Measurements from ENCODE around the gene TRPT1. TPM values are rescaled to one million over a fixed set of nuclear protein-coding genes. Genes with fewer than 3 reads are reported as not detected.
A peak's percentile ranks its signal among the peaks of the same experiment; 100 is the strongest.

Gene TRPT1
- total and polyA plus RNA-seq, 2 donors from 2014 or later = 39.2 to 103 TPM

DNA sequence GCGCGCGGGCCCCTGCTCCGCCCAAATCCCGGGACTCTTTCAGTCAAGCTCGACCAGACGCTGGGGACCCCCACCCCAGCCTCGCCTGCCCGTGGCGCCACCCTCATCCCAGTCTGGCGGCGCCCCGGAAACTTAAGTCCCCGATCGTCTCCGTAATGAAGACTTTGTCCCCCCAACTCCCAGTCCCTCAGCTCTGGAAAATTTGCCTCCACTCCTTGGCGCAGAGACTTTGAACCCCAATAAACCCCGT lies 25.7 kb upstream of the TRPT1 start:
- no peaks in the 10 kb centered on the region for H3K27me3 ChIP-seq (ENCODE audit: control insufficient read depth, insufficient read depth, low read length)
- DNase-seq (peak in 1 of 5 donors; percentile 82), FAIRE-seq (no peak)
- peaks cover 0 to 26% (median 5%) of the 10 kb centered on the region in 3 donors for H3K4me1 ChIP-seq (ENCODE audit: control insufficient read depth in 2 of 3, insufficient read depth in 2 of 3, low read depth in 1 of 3, low read length in 3 of 3)
- H3K36me3 ChIP-seq (ENCODE audit: control insufficient read depth in 2 of 3, insufficient read depth in 3 of 3, low read length in 3 of 3) = peaks cover 0 to 6% (median 0%) of the 10 kb centered on the region in 3 donors
- no peaks in the 10 kb centered on the region for H3K9me3 ChIP-seq (ENCODE audit: control insufficient read depth in 2 of 3, insufficient read depth in 1 of 3, low read length in 3 of 3)
- H3K27ac ChIP-seq (ENCODE audit: low read depth in 2 of 2, low read length in 2 of 2) = peak overlapping the region in 1 of 2 donors; percentile 7
- peak overlapping the region in 2 of 3 donors; percentile 78 to 80 for H3K9ac ChIP-seq (ENCODE audit: low read length in 3 of 3)
- peak overlapping the region; percentile 57 to 74 (median 71) for H3K4me3 ChIP-seq (ENCODE audit: low read length in 3 of 3)
- intact Hi-C loops (cut with DNase I) = no loop called here
- TF ChIP-seq, protein P1, sequence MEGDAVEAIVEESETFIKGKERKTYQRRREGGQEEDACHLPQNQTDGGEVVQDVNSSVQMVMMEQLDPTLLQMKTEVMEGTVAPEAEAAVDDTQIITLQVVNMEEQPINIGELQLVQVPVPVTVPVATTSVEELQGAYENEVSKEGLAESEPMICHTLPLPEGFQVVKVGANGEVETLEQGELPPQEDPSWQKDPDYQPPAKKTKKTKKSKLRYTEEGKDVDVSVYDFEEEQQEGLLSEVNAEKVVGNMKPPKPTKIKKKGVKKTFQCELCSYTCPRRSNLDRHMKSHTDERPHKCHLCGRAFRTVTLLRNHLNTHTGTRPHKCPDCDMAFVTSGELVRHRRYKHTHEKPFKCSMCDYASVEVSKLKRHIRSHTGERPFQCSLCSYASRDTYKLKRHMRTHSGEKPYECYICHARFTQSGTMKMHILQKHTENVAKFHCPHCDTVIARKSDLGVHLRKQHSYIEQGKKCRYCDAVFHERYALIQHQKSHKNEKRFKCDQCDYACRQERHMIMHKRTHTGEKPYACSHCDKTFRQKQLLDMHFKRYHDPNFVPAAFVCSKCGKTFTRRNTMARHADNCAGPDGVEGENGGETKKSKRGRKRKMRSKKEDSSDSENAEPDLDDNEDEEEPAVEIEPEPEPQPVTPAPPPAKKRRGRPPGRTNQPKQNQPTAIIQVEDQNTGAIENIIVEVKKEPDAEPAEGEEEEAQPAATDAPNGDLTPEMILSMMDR (IDR thresholded peaks at IDR 0.05; ENCODE audit: borderline replicate concordance, extremely low read depth, insufficient read depth) = no peak

DNA sequence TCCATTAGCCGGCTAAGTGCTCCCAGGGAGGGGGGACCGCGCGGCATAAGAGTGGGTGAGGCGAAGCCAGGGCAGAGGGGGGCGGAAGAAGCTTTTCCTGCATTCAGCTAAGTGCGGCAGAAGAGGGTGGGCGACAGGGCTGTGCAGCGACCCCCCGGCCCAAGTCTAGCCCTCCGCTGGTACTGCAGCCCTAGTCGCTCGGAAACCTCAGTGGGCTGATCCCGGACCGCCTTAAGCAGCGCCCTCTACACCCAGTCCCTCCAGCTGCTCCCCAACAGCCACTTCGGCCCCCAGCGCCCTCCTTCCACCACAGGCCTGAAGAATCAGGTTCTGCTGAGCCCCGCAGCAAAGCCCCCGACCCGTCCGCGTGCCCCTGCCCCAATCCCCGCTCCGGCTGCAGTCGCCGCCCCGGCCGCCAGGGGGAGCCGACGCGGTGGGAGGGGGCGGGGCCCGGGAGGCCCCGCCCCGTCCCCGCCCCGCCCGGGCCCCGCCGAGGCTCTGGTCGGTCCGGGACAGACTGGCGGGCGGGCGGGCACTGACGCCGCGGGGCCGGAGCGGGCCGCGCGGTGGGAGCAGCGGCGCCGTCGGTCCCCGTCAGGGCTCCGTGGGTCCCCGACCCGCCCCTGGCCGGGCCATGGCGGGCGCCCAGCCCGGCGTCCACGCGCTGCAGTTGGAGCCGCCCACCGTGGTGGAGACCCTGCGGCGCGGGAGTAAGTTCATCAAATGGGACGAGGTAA lies 25.2 kb upstream of the TRPT1 start, which contains the start of gene PLCB3:
Gene PLCB3 (plus strand): TSS at position 515 of the 737 bp plus-strand sequence. CDS start 120 bp downstream, at position 635.
- Histone ChIP-seq H3K36me3 (ENCODE audit: control insufficient read depth in 2 of 3, insufficient read depth in 3 of 3, low read length in 3 of 3) (peaks cover 0 to 6% (median 0%) of the 10 kb centered on the region in 3 donors), H3K27me3 (ENCODE audit: control insufficient read depth, insufficient read depth, low read length) (no peaks in the 10 kb centered on the region), H3K9me3 (ENCODE audit: control insufficient read depth in 2 of 3, insufficient read depth in 1 of 3, low read length in 3 of 3) (no peaks in the 10 kb centered on the region), H3K4me3 (ENCODE audit: low read length in 3 of 3) (peak within 1 kb of the TSS; percentile 57 to 74 (median 71)), H3K27ac (ENCODE audit: low read depth in 2 of 2, low read length in 2 of 2) (peak within 1 kb of the TSS; percentile 7 to 32), H3K9ac (ENCODE audit: low read length in 3 of 3) (peak within 1 kb of the TSS in 2 of 3 donors; percentile 78 to 80), H3K4me1 (ENCODE audit: control insufficient read depth in 2 of 3, insufficient read depth in 2 of 3, low read depth in 1 of 3, low read length in 3 of 3) (peaks cover 0 to 26% (median 5%) of the 10 kb centered on the region in 3 donors)
- FAIRE-seq = no peak
- TF ChIP-seq, protein P1 (IDR thresholded peaks at IDR 0.05; ENCODE audit: borderline replicate concordance, extremely low read depth, insufficient read depth) = peak; percentile 81
- intact Hi-C loops (cut with DNase I) = no loop called here
- peak in 4 of 5 donors; percentile 53 to 89 (median 72) for DNase-seq

DNA sequence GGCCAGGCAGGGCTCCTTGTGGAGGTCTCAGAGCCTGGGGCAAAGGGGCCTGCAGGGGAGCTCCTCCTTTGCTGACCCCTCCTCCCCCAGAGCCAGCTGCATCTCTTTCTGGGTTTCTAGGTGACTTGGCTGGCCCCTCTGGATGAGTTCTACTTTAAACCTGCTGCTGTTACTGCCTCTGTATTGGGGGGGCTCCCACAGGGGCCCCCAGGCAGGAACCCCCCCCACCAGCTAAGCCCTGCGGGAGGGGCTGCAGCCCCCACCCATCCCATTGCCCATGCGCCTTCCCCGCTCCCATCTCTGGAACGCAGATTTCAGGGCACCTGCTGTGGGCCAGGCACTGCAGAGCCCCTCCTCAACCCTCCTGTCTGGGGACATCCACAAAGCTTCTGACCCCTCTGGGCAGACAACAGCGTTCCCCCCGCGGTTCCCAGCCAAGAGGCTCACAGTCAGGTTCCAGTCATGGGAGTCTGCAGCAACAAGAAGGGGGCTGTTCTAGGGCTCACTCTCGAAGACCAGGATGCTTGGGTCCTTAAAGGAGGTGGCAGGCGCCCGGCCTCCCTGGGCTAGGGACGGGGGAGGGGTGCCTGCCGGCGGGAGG lies 24.5 kb upstream of the TRPT1 start:
- no peak overlapping the region for H3K27ac ChIP-seq (ENCODE audit: low read depth in 2 of 2, low read length in 2 of 2)
- no peak for FAIRE-seq
- H3K27me3 ChIP-seq (ENCODE audit: control insufficient read depth, insufficient read depth, low read length) = no peaks in the 10 kb centered on the region
- peak overlapping the region in 1 of 3 donors; percentile 52 for H3K4me3 ChIP-seq (ENCODE audit: low read length in 3 of 3)
- no peaks in the 10 kb centered on the region for H3K36me3 ChIP-seq (ENCODE audit: control insufficient read depth in 2 of 3, insufficient read depth in 3 of 3, low read length in 3 of 3)
- no peaks in the 10 kb centered on the region for H3K9me3 ChIP-seq (ENCODE audit: control insufficient read depth in 2 of 3, insufficient read depth in 1 of 3, low read length in 3 of 3)
- H3K4me1 ChIP-seq (ENCODE audit: control insufficient read depth in 2 of 3, insufficient read depth in 2 of 3, low read depth in 1 of 3, low read length in 3 of 3) = peaks cover 0 to 32% (median 5%) of the 10 kb centered on the region in 3 donors
- TF ChIP-seq, protein P1 (IDR thresholded peaks at IDR 0.05; ENCODE audit: borderline replicate concordance, extremely low read depth, insufficient read depth) = no peak
- DNase-seq = peak in 1 of 5 donors; percentile 77
- H3K9ac ChIP-seq (ENCODE audit: low read length in 3 of 3) = no peak overlapping the region
- intact Hi-C loops (cut with DNase I) = no loop called here
